Stomach (tissue), 4 donors: Measurements from ENCODE around the gene TAS1R3.

Experiments
- CTCF ChIP-seq, 7 experiments: fragments of 450-650 bp in 4 of 7; fragments of 200-600 bp in 3 of 7; sonication (generic) in 3 of 7; IDR thresholded peaks; one replicate each; pipeline ENCODE4 v1.5.1; 2016 to 2019; ENCODE audit warnings: antibody characterized with exemption in 7 of 7, control low read depth in 2 of 7, mild to moderate bottlenecking in 1 of 7
- POLR2A ChIP-seq, 4 donors: fragments of 450-650 bp; IDR thresholded peaks; one replicate each; pipeline ENCODE4 v1.6.1; 2016; ENCODE audit warnings: antibody characterized with exemption in 4 of 4, control low read depth in 2 of 4, mild to moderate bottlenecking in 1 of 4, moderate library complexity in 1 of 4

DNA sequence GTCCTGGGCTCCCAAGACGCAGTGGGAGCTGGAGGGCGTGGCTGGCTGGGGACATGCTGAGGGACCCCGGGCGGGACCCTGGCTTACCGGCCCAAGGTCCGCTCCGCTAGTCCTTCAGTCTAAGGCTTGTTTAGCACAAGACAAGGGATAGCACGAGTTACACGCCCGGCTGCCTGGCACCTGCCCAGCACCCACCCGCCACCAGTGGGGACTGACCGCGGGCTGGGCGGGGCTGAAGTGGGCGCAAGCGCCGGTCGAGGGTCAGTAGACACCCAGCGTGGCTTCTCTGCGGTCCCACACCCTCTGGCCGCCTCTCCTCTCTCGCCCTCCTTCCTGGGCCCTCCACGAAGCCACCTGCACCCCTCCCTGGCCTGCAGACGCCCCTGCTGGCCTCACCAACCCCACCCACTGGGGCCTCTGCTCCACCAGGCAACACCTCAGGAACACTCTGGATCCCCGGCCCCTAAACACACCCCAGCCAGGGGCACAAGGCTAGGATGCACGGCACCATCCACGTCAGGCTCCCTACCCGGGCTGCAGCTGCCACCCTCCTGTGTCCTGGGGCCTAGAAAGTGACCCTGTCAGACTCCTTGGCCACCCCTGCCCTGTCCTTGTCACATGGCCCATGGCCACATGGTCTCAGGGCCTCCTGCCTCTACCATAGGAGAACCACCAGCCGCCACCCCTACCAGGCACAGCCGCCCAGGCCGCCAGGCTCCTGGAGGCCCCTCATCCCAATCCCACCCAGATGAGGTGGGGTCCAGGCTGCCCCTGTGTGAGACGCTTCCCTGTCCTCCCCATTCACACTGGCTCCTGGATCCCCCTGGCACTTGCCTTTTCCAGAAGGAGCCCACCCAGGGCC, 6.1 kb downstream of the TAS1R3 start:
- no peak for TF ChIP-seq CTCF (IDR thresholded peaks at IDR 0.05)
- TF ChIP-seq POLR2A (IDR thresholded peaks at IDR 0.05), result no peak
